ENCODE data around the gene RAB30.

Gene RAB30

GRCh38 chr11:82927264-82927880, 144.3 kb downstream of the RAB30 start:
- no peaks in the 10 kb centered on the region; the same call in 1 of the 2 replicates for H3K36me3 ChIP-seq (ENCODE audit: control insufficient read depth, insufficient read depth, low read length)
- no peak overlapping the region for H3K4me3 ChIP-seq (replicated peaks; ENCODE audit: low read depth, low read length)
- DNase-seq (ENCODE audit: extremely low read depth, insufficient read length), result no peak

GRCh38 chr11:82924522-82925224, 147.0 kb downstream of the RAB30 start:
- no peak overlapping the region for H3K4me3 ChIP-seq (replicated peaks; ENCODE audit: low read depth, low read length)
- no peak for DNase-seq (ENCODE audit: extremely low read depth, insufficient read length)
- TF ChIP-seq CTCF (IDR thresholded peaks at IDR 0.05; ENCODE audit: insufficient read depth, low read length, poor library complexity, severe bottlenecking), result no peak
- no peaks in the 10 kb centered on the region; the same call in 1 of the 2 replicates for H3K36me3 ChIP-seq (ENCODE audit: control insufficient read depth, insufficient read depth, low read length)
- H3K27me3 ChIP-seq (replicated peaks; ENCODE audit: control insufficient read depth, insufficient read depth, low read length), result no peaks in the 10 kb centered on the region

More at GRCh38 chr11:82927264-82927880, 144.3 kb downstream of the RAB30 start:
- TF ChIP-seq CTCF (IDR thresholded peaks at IDR 0.05; ENCODE audit: insufficient read depth, low read length, poor library complexity, severe bottlenecking), result peak; percentile 69
- no peaks in the 10 kb centered on the region for H3K27me3 ChIP-seq (replicated peaks; ENCODE audit: control insufficient read depth, insufficient read depth, low read length)

Data from GM06990 (cell line).